HepG2 (cell line): Measurements from ENCODE around the gene VWC2L.

ENCODE experiments used
- CBX5 ChIP-seq: sonication (generic); formaldehyde crosslinking; IDR thresholded peaks from 2 replicates; pipeline ENCODE4 v1.4.0; 2020; ENCODE audit warnings: missing genetic modification reagents, borderline replicate concordance
- EP300 ChIP-seq, 3 experiments: sonication (generic) in 1 of 3; formaldehyde crosslinking in 1 of 3; IDR thresholded peaks; 2 replicates each; pipeline versions ENCODE4 v1.5.1 to v1.6.1; 2011 to 2020; ENCODE audit warnings: low read depth in 2 of 3, low read length in 2 of 3, borderline replicate concordance in 1 of 3, improper control_type of control experiment in 1 of 3, mild to moderate bottlenecking in 1 of 3, missing genetic modification reagents in 1 of 3, moderate library complexity in 1 of 3
- FOXK2 ChIP-seq: fragments of 450-650 bp; IDR thresholded peaks from 2 replicates; pipeline ENCODE4 v1.6.1; 2016
- GMEB1 ChIP-seq: sonication (generic); formaldehyde crosslinking; IDR thresholded peaks from 2 replicates; pipeline ENCODE4 v1.5.1; 2020; ENCODE audit warnings: missing genetic modification reagents, mild to moderate bottlenecking, borderline replicate concordance
- HMGXB4 ChIP-seq, 2 experiments: sonication (generic) in 1 of 2; formaldehyde crosslinking in 1 of 2; IDR thresholded peaks; 2 replicates each; pipeline versions ENCODE4 v1.4.0 to v1.6.1; 2018 to 2020; ENCODE audit warnings: missing genetic modification reagents in 2 of 2, borderline replicate concordance in 1 of 2, low read depth in 1 of 2, mild to moderate bottlenecking in 1 of 2, missing biosample characterization in 1 of 2
- JUND ChIP-seq: sonication (generic); formaldehyde crosslinking; IDR thresholded peaks from 2 replicates; pipeline ENCODE4 v1.8.0; 2022; ENCODE audit warnings: mild to moderate bottlenecking, missing genetic modification reagents
- MAFK ChIP-seq, 2 experiments: IDR thresholded peaks in 1 of 2; conservative IDR thresholded peaks in 1 of 2; 2 replicates each; pipeline ENCODE4 v1.6.1; 2011; ENCODE audit warnings: improper control_type of control experiment in 2 of 2, low read length in 2 of 2
- PAXIP1 ChIP-seq: sonication (generic); formaldehyde crosslinking; conservative IDR thresholded peaks from 2 replicates; pipeline ENCODE4 v1.4.0; 2020; ENCODE audit warnings: mild to moderate bottlenecking, missing genetic modification reagents, moderate library complexity
- PPARG ChIP-seq: conservative IDR thresholded peaks from 2 replicates; pipeline ENCODE4 v1.6.1; 2016; ENCODE audit warnings: missing biosample characterization, missing genetic modification reagents
- ZNF343 ChIP-seq: sonication (generic); formaldehyde crosslinking; IDR thresholded peaks from 2 replicates; pipeline ENCODE4 v1.4.0; 2020; ENCODE audit warnings: mild to moderate bottlenecking, missing genetic modification reagents
- ZNF816 ChIP-seq: sonication (generic); formaldehyde crosslinking; IDR thresholded peaks from 2 replicates; pipeline ENCODE4 v1.8.0; 2022; ENCODE audit warnings: missing genetic modification reagents, mild to moderate bottlenecking, borderline replicate concordance

GRCh38 chr2:214465363-214466146 is 54.7 kb downstream of the VWC2L start:
- no peak for TF ChIP-seq ZNF343
- TF ChIP-seq PAXIP1 (CRISPR knock-in tag), result no peak
- TF ChIP-seq JUND (CRISPR knock-in tag), result no peak
- no peak for TF ChIP-seq MAFK (conservative IDR thresholded peaks at IDR 0.05 in 1 of 2, IDR thresholded peaks at IDR 0.05 in 1 of 2; ENCODE audit: low read length in 2 of 2)
- TF ChIP-seq HMGXB4 (CRISPR knock-in tag; IDR thresholded peaks at IDR 0.05; ENCODE audit: borderline replicate concordance in 1 of 2, low read depth in 1 of 2), result no peak
- TF ChIP-seq PPARG, result no peak
- no peak for TF ChIP-seq CBX5 (CRISPR knock-in tag)
- no peak for TF ChIP-seq ZNF816 (CRISPR knock-in tag)
- TF ChIP-seq GMEB1 (CRISPR knock-in tag), result no peak
- no peak for TF ChIP-seq EP300 (IDR thresholded peaks at IDR 0.05; ENCODE audit: low read depth in 2 of 2, low read length in 2 of 2)
- TF ChIP-seq EP300 (CRISPR knock-in tag; IDR thresholded peaks at IDR 0.05; ENCODE audit: borderline replicate concordance), result no peak
- TF ChIP-seq FOXK2, result no peak
